Measurements from ENCODE around the gene COQ2.
"Not testable (repeated sequence)": the region's sequence is repeated elsewhere in the genome, so short reads cannot be mapped to it uniquely, and the experiment has no call there.

COQ2 gene

GRCh38 chr4:83284193-83285054, at the start of gene COQ2:
Gene COQ2 (minus strand): TSS chr4:83284798. CDS start chr4:83284764, 34 bp downstream.
- H3K27me3 Mint-ChIP-seq: no peaks in the 10 kb centered on the region
- peaks cover 2% of the 10 kb centered on the region for H3K36me3 Mint-ChIP-seq
- H3K27ac Mint-ChIP-seq: peak within 1 kb of the TSS; percentile 99
- H3K9me3 Mint-ChIP-seq: no peaks in the 10 kb centered on the region
- peaks cover 40% of the 10 kb centered on the region for H3K4me1 Mint-ChIP-seq
- peak within 1 kb of the TSS; percentile 99 for H3K4me3 Mint-ChIP-seq

GRCh38 chr4:83331956-83332355, 47.4 kb upstream of the COQ2 start:
- no peak overlapping the region for H3K4me3 Mint-ChIP-seq
- H3K36me3 Mint-ChIP-seq: peaks cover 7% of the 10 kb centered on the region
- H3K4me1 Mint-ChIP-seq: peaks cover 53% of the 10 kb centered on the region
- no peaks in the 10 kb centered on the region for H3K27me3 Mint-ChIP-seq
- H3K27ac Mint-ChIP-seq: no peak overlapping the region
- no peaks in the 10 kb centered on the region for H3K9me3 Mint-ChIP-seq

- Mint-ChIP-seq H3K27ac (no peak overlapping the region), H3K27me3 (no peaks in the 10 kb centered on the region), H3K36me3 (peaks cover 10% of the 10 kb centered on the region), H3K4me3 (no peak overlapping the region), H3K4me1 (peaks cover 42% of the 10 kb centered on the region), H3K9me3 (no peaks in the 10 kb centered on the region)
These were observed 45.0 kb upstream of the COQ2 start for GRCh38 chr4:83329521-83330110.

GRCh38 chr4:83328521-83329187, 44.1 kb upstream of the COQ2 start:
- Mint-ChIP-seq H3K4me3 (no peak overlapping the region), H3K9me3 (no peaks in the 10 kb centered on the region), H3K4me1 (peaks cover 35% of the 10 kb centered on the region), H3K27me3 (no peaks in the 10 kb centered on the region), H3K36me3 (peaks cover 10% of the 10 kb centered on the region), H3K27ac (no peak overlapping the region)

GRCh38 chr4:83326546-83326945, 41.9 kb upstream of the COQ2 start:
- no peaks in the 10 kb centered on the region for H3K27me3 Mint-ChIP-seq
- H3K4me3 Mint-ChIP-seq: no peak overlapping the region
- peaks cover 21% of the 10 kb centered on the region for H3K4me1 Mint-ChIP-seq
- H3K27ac Mint-ChIP-seq: no peak overlapping the region
- no peaks in the 10 kb centered on the region for H3K9me3 Mint-ChIP-seq
- H3K36me3 Mint-ChIP-seq: peaks cover 12% of the 10 kb centered on the region

- peaks cover 14% of the 10 kb centered on the region for H3K36me3 Mint-ChIP-seq
- not testable (repeated sequence) for H3K9me3 Mint-ChIP-seq, H3K4me3 Mint-ChIP-seq, H3K27ac Mint-ChIP-seq, H3K27me3 Mint-ChIP-seq
- peaks cover 24% of the 10 kb centered on the region for H3K4me1 Mint-ChIP-seq
These were observed 40.7 kb upstream of the COQ2 start for GRCh38 chr4:83325306-83325705.

GRCh38 chr4:83323136-83323535, 38.5 kb upstream of the COQ2 start:
- peaks cover 12% of the 10 kb centered on the region for H3K36me3 Mint-ChIP-seq
- H3K27ac Mint-ChIP-seq: no peak overlapping the region
- H3K9me3 Mint-ChIP-seq: no peaks in the 10 kb centered on the region
- H3K4me1 Mint-ChIP-seq: peaks cover 11% of the 10 kb centered on the region
- H3K27me3 Mint-ChIP-seq: no peaks in the 10 kb centered on the region
- H3K4me3 Mint-ChIP-seq: no peak overlapping the region

GRCh38 chr4:83320548-83320947, 36.0 kb upstream of the COQ2 start:
- Mint-ChIP-seq H3K36me3 (peaks cover 15% of the 10 kb centered on the region), H3K27me3 (no peaks in the 10 kb centered on the region), H3K4me3 (no peak overlapping the region), H3K4me1 (peaks cover 5% of the 10 kb centered on the region), H3K9me3 (no peaks in the 10 kb centered on the region), H3K27ac (no peak overlapping the region)

- H3K4me3 Mint-ChIP-seq: no peak overlapping the region
- H3K4me1 Mint-ChIP-seq: peaks cover 5% of the 10 kb centered on the region
- H3K36me3 Mint-ChIP-seq: peaks cover 14% of the 10 kb centered on the region
- H3K27ac Mint-ChIP-seq: no peak overlapping the region
- H3K9me3 Mint-ChIP-seq: no peaks in the 10 kb centered on the region
- no peaks in the 10 kb centered on the region for H3K27me3 Mint-ChIP-seq
These were observed 34.1 kb upstream of the COQ2 start for GRCh38 chr4:83318666-83319065.

- no peaks in the 10 kb centered on the region for H3K9me3 Mint-ChIP-seq
- no peak overlapping the region for H3K27ac Mint-ChIP-seq
- H3K4me1 Mint-ChIP-seq: peaks cover 5% of the 10 kb centered on the region
- H3K36me3 Mint-ChIP-seq: peaks cover 11% of the 10 kb centered on the region
- no peak overlapping the region for H3K4me3 Mint-ChIP-seq
- H3K27me3 Mint-ChIP-seq: no peaks in the 10 kb centered on the region
These were observed 33.1 kb upstream of the COQ2 start for GRCh38 chr4:83317671-83318070.

- no peak overlapping the region for H3K27ac Mint-ChIP-seq
- no peak overlapping the region for H3K4me3 Mint-ChIP-seq
- no peaks in the 10 kb centered on the region for H3K9me3 Mint-ChIP-seq
- H3K27me3 Mint-ChIP-seq: no peaks in the 10 kb centered on the region
- peaks cover 15% of the 10 kb centered on the region for H3K36me3 Mint-ChIP-seq
- H3K4me1 Mint-ChIP-seq: peaks cover 5% of the 10 kb centered on the region
These were observed 32.0 kb upstream of the COQ2 start for GRCh38 chr4:83316459-83317165.

GRCh38 chr4:83315341-83315870, 30.8 kb upstream of the COQ2 start:
- no peak overlapping the region for H3K4me3 Mint-ChIP-seq
- H3K27me3 Mint-ChIP-seq: no peaks in the 10 kb centered on the region
- no peaks in the 10 kb centered on the region for H3K4me1 Mint-ChIP-seq
- peaks cover 16% of the 10 kb centered on the region for H3K36me3 Mint-ChIP-seq
- H3K9me3 Mint-ChIP-seq: no peaks in the 10 kb centered on the region
- no peak overlapping the region for H3K27ac Mint-ChIP-seq

GRCh38 chr4:83308672-83309071, 24.1 kb upstream of the COQ2 start:
- Mint-ChIP-seq H3K27me3 (no peaks in the 10 kb centered on the region), H3K4me1 (no peaks in the 10 kb centered on the region), H3K27ac (no peak overlapping the region), H3K9me3 (no peaks in the 10 kb centered on the region), H3K4me3 (no peak overlapping the region), H3K36me3 (peaks cover 18% of the 10 kb centered on the region)

GRCh38 chr4:83307920-83308319, 23.3 kb upstream of the COQ2 start:
- no peaks in the 10 kb centered on the region for H3K27me3 Mint-ChIP-seq
- no peaks in the 10 kb centered on the region for H3K9me3 Mint-ChIP-seq
- H3K4me1 Mint-ChIP-seq: no peaks in the 10 kb centered on the region
- H3K4me3 Mint-ChIP-seq: no peak overlapping the region
- H3K36me3 Mint-ChIP-seq: peaks cover 20% of the 10 kb centered on the region
- H3K27ac Mint-ChIP-seq: no peak overlapping the region

GRCh38 chr4:83305187-83305586, 20.6 kb upstream of the COQ2 start:
- Mint-ChIP-seq H3K27me3 (no peaks in the 10 kb centered on the region), H3K27ac (no peak overlapping the region), H3K4me3 (no peak overlapping the region), H3K9me3 (no peaks in the 10 kb centered on the region), H3K36me3 (peaks cover 17% of the 10 kb centered on the region), H3K4me1 (no peaks in the 10 kb centered on the region)
